Fibroblast of mammary gland (primary cell): Measurements from ENCODE around the gene CNNM4.
A peak's percentile ranks its signal among the peaks of the same experiment; 100 is the strongest.

ENCODE experiments used
- DNase-seq: peaks from one replicate; pipeline ENCODE4 v3.0.0-alpha.2; 2010; ENCODE audit warnings: low read depth
- H3K4me3 ChIP-seq: 2 replicates; pipeline ENCODE4 v1.5.1; 2011; ENCODE audit warnings: low read depth, mild to moderate bottlenecking, low read length, moderate library complexity; ENCODE audit not compliant: control insufficient read depth
- TF ChIP-seq, protein P1 (sequence below): conservative IDR thresholded peaks from 2 replicates; pipeline ENCODE4 v1.5.1; 2011; ENCODE audit warnings: low read depth, low read length, inconsistent platforms; ENCODE audit not compliant: control insufficient read depth, insufficient read depth

Gene CNNM4

DNA sequence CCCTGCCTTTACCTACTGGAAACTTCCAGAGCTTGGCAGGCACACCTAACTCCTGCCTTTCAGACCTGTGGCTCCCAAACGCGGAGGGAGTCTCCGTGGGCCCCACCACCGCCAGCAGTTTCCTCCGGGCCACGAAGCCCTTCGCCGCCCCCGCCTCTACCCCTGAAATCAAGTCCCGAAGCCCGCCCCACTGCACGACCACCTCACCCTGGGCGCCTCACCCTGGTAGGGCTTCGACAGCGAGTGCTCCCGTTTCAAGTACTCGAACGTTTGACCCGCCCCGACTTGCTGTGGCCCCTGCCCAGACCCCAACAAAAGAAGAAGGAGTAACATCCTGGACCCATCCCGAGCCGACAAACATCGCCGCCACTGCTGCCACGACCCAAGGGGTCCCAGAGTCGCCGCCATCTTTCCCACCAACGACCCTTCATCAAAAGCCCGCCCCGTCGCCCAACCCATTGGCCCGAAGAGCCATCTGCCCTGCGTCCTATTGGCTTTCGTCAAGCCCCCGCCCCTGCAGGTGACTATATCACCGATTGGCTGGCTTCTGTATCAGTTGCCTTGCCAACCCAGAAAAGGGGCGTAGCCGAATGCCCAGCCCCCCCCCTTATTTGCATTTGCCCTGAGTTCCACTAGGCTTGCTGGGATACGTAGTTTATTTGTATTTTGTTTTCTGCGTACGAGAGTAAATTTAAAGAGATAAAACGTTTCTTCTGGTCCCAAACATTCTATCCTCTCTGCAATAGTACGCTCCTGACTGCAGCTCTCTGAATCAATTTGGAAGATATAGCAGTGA is 20.9 kb upstream of the CNNM4 start, which contains the start of gene LMAN2L:
TSS of gene LMAN2L (minus strand) at position 432 of the 796 bp plus-strand sequence. CDS start at position 408, 24 bp downstream.
- TF ChIP-seq, protein P1, sequence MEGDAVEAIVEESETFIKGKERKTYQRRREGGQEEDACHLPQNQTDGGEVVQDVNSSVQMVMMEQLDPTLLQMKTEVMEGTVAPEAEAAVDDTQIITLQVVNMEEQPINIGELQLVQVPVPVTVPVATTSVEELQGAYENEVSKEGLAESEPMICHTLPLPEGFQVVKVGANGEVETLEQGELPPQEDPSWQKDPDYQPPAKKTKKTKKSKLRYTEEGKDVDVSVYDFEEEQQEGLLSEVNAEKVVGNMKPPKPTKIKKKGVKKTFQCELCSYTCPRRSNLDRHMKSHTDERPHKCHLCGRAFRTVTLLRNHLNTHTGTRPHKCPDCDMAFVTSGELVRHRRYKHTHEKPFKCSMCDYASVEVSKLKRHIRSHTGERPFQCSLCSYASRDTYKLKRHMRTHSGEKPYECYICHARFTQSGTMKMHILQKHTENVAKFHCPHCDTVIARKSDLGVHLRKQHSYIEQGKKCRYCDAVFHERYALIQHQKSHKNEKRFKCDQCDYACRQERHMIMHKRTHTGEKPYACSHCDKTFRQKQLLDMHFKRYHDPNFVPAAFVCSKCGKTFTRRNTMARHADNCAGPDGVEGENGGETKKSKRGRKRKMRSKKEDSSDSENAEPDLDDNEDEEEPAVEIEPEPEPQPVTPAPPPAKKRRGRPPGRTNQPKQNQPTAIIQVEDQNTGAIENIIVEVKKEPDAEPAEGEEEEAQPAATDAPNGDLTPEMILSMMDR, result no peak
- H3K4me3 ChIP-seq, result peak within 1 kb of the TSS; percentile 92
- peak; percentile 96 for DNase-seq

DNA sequence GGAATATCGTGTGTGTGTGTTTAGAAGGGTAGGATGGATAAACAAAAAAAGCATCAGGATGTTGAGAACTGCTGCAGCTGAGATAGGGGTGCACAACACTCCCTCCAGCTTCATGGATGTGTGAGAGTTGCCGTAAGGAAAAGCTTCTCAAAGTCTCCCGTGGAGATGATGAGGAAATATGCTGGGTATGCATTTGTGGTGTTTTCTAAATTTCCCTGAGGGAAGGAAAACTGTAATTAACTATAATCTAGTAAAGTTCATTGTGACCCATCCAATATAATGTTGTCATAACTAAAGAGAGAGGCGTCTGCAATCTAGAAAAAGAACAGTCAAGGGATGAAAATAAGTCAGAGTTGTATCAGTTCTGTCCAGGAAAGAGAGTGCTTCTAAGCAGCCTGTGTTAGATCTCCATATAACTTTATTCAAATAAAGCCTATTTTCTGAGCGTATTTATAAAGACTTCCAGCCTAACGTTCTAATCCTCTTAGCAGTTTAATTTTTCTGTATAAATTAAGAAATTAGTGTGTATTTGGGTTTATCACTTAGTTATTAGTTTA is 13.6 kb upstream of the CNNM4 start:
- H3K4me3 ChIP-seq, result no peak overlapping the region
- TF ChIP-seq, protein P1, result no peak
- no peak for DNase-seq

DNA sequence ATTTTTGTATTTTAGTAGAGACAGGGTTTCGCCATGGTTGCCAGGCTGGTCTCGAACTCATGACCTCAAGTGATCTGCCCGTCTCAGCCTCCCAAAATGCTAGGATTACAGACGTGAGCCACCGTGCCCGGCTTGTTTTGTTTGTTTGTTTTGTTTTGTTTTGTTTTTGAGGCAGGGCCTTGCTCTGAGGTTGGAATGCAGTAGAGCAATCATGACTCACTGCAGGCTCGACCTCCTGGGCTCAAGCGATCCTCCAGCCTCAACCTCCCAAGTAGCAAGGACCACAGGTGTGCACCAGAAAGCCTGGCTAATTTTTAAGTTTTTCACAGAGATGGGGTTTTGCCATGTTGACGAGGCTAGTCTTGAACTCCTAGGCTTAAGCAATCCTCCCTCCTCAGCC is 8.9 kb upstream of the CNNM4 start:
- TF ChIP-seq, protein P1, result no peak
- H3K4me3 ChIP-seq, result no peak overlapping the region
- no peak for DNase-seq

DNA sequence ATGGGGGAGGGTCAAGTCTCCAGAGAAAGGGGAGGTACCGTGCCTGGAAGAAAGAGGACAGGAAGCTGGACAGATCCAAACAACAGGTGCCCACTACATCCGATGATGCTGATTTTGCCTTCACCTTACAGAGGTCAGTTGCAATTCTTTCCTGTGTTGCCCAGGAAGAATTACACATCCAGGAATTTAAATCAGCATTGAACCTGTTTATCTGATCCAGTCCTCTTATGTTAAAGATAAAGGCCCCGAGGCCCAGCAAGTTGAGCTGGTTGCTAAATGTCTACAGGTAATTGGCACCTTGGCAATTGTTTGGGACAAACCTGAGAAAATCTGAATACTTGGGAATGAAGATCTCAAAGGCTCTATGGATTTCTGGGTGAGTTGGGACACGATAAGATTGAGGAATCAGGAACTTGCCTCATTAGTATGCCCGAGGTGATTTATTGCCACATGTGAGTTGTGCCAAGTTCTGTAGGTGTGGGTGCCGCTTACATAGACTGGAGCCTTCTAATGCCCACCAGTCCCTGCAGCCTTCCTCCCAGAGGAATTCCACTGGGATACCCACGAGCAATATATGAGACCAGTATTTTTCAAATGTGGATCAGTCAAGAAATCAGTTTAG is 6.9 kb upstream of the CNNM4 start:
- DNase-seq, result no peak
- H3K4me3 ChIP-seq, result no peak overlapping the region
- TF ChIP-seq, protein P1, result no peak

DNA sequence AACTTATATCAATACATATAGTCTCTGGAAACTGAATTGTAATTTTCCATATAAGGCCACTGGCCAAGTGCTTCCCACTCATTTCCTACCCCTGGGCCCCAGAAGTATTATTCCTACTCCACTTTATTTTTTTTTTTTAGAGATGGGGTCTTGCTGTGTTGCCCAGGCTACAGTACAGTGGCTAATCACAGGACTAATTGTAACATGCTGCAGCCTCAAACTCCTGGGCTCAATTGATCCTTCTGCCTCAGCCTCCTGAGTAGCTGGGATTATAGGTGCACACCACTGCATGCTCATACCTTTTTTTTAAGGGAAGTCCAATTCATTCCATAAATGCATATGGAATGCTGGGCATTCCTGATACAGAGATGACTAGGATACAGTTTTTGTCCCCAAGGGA is 6.4 kb upstream of the CNNM4 start:
- TF ChIP-seq, protein P1, result no peak
- no peak overlapping the region for H3K4me3 ChIP-seq
- no peak for DNase-seq

DNA sequence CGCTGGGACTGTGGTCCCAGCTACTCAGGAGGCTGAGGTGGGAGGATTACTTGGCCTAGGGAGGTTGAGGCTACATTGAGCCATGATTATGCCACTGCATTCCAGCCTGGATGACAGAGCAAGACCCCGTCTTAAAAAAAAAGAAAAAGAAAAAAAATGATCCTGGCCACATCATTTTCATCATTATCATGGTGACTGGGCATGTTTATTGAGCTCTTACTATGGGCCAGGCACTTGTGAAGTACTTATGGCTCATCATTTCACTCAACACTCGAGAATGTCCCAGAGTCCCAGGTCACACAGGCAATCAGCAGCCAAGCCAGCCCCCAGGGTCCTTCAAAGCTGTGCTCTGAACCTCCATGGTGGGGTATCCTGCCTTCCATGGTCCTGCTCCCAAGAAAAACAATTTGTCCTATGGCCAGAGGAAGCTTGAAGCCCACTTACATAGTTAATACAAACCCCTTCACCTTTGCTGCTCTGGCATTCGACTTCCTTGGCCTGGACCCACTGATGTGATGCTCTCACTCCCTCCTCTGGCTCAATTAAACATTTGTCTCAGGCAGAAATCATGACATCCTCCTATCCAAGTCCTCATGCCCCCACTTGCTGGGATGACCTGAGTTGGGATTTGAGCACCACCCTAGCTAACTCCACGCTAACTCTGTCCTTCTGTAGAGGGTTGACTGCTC is 3.8 kb upstream of the CNNM4 start:
- DNase-seq, result no peak
- H3K4me3 ChIP-seq, result no peak overlapping the region
- TF ChIP-seq, protein P1, result no peak
